Activated gamma-delta T cell treated with Interleukin-2 at 50 U/mL for 16 hours (primary cell): ENCODE results near the gene ANKRD30BL.
"Not testable (repeated sequence)": the region's sequence is repeated elsewhere in the genome, so short reads cannot be mapped to it uniquely, and the experiment has no call there.

Source experiments
- DNase-seq: peaks from one replicate; pipeline ENCODE4 v3.0.0-alpha.2; 2020

Gene ANKRD30BL, protein sequence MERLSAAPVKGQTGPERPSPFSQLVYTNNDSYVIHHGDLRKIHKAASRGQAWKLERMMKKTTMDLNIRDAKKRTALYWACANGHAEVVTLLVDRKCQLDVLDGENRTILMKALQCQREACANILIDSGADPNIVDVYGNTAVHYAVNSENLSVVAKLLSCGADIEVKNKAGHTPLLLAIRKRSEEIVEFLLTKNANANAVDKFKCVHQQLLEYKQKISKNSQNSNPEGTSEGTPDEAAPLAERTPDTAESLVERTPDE

GRCh38 chr2:132161161-132162124, at the start of gene ANKRD30BL:
ANKRD30BL (minus strand) TSS chr2:132161952; CDS start chr2:132161705, 247 bp downstream.
- not testable (repeated sequence) for DNase-seq

DNA sequence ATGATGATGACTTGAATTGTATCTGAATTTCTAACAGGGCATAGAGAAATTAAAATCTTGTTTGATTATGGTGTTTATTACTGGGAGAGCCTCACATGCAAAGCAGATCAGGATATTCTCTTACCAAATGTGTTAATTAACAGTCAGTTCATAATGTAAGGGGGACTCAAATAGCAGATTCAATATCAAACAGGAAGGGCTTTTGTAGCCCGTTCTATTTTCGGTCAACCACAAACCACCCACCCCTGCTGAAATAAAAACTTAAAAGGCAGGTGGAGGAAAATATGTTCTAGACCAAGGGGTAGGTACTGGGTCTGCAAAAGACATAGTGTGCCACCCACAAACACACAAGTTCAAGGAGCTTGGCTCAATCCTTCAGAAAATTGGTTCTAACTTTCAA, 41.1 kb upstream of the ANKRD30BL start:
- DNase-seq, result not testable (repeated sequence)

DNA sequence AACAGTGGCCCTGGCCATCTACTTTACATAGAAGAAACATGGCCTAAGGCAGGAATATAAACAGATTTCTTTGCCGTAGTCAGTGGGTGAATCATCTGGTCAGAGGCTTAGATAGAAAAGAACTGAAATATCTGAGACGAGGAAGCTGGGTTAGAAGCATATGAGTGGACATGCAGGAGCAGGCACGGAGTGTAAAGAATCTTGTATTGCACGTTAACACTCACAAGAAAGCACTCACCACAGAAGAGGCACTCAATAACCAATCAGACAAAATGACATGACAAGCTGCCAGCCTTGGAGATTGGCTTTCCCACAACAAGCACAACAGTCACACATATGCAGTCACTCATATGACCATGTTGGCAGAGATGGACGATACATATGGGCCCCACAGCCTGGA, 31.1 kb upstream of the ANKRD30BL start:
- DNase-seq, result not testable (repeated sequence)

GRCh38 chr2:132167100-132167499, 5.3 kb upstream of the ANKRD30BL start:
- not testable (repeated sequence) for DNase-seq

DNA sequence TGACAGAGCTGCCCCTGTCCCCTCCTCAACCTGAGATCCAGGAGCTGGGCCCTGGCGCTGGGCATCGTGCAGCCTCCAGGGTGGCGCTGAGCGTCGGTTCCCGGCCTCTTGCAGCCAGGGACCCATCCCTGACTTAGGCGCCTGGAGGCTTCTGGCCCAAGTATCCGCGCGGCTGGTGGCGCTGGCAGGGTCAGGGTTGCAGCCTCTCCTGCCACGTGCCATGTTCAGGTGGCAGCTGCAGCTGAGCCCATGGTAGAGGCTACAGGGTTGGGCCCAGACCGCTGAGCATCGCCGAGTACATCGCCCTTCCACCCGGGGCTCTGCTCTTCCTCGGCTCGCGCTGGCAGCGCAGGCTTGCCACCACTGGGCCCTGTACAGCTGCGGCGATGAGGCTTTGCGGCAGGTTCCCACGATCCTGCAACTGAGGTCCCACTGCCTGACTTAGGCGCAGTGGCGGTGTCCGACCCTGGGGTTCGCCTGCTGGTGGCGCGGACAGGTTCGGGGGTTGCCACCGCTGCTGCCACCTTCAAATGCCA, 441 bp upstream of the ANKRD30BL start:
- DNase-seq, result not testable (repeated sequence)

DNA sequence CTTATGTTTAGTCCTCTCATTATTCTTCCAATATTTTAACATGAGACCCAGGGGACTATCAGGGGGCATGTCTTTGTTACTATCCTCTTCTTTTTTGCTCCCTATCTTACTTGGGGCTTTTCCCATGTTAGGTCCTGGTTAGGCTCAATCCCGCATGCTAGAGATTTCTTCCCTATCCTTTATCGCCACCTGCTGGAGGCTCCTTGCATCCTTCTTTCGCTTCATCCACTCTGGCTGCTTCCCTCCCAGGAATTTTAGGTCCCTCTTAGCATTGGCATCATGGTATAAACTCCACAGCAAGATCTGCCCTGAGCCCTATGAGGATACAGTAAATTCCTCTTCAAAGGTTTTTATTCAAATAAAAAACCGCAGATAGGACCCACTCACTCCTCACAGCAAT, 15.0 kb downstream of the ANKRD30BL start:
- DNase-seq, result not testable (repeated sequence)
